H9 (cell line): ENCODE data around the gene CERS2. TPM values are rescaled to one million over a fixed set of nuclear protein-coding genes. Genes with fewer than 3 reads are reported as not detected.

Experiments
- DNase-seq: peaks from one replicate; pipeline ENCODE4 v3.0.0-alpha.2; 2017
- H2AFZ ChIP-seq: one replicate; pipeline ENCODE4 v1.6.1; 2013; ENCODE audit warnings: mild to moderate bottlenecking, low read length, control low read depth, moderate library complexity
- H2AK5ac ChIP-seq: 2 replicates; pipeline ENCODE4 v1.6.1; 2013; ENCODE audit warnings: low read length, control low read depth, mixed read lengths; ENCODE audit not compliant: insufficient read length
- H2BK120ac ChIP-seq: one replicate; pipeline ENCODE4 v1.6.1; 2013; ENCODE audit warnings: low read depth, mild to moderate bottlenecking, low read length, control low read depth, inconsistent platforms; ENCODE audit not compliant: poor library complexity, severe bottlenecking
- H2BK12ac ChIP-seq: 2 replicates; pipeline ENCODE4 v1.6.1; 2013; ENCODE audit warnings: low read length, control low read depth, mixed read lengths, low read depth; ENCODE audit not compliant: insufficient read length
- H2BK15ac ChIP-seq: 2 replicates; pipeline ENCODE4 v1.6.1; 2013; ENCODE audit warnings: low read depth, low read length, control low read depth
- H2BK20ac ChIP-seq: one replicate; pipeline ENCODE4 v1.6.1; 2013; ENCODE audit warnings: low read depth, mild to moderate bottlenecking, low read length, control low read depth, inconsistent platforms; ENCODE audit not compliant: poor library complexity, severe bottlenecking
- H2BK5ac ChIP-seq: 2 replicates; pipeline ENCODE4 v1.6.1; 2013; ENCODE audit warnings: low read length, control low read depth, mixed read lengths; ENCODE audit not compliant: insufficient read length
- H3K14ac ChIP-seq: 2 replicates; pipeline ENCODE4 v1.6.1; 2013; ENCODE audit warnings: low read length, control low read depth; ENCODE audit not compliant: insufficient read depth
- H3K18ac ChIP-seq: 2 replicates; pipeline ENCODE4 v1.6.1; 2013; ENCODE audit warnings: low read depth, mild to moderate bottlenecking, mixed read lengths, low read length, control low read depth; ENCODE audit not compliant: insufficient read length
- H3K23ac ChIP-seq: 2 replicates; pipeline ENCODE4 v1.6.1; 2013; ENCODE audit warnings: low read length, control low read depth, mixed read lengths, low read depth; ENCODE audit not compliant: insufficient read length
- H3K23me2 ChIP-seq: 2 replicates; pipeline ENCODE4 v1.6.1; 2013; ENCODE audit warnings: low read depth, mild to moderate bottlenecking, mixed read lengths, low read length, control low read depth; ENCODE audit not compliant: insufficient read length, poor library complexity, severe bottlenecking
- H3K27ac ChIP-seq: 2 replicates; pipeline ENCODE4 v1.5.1; 2013; ENCODE audit warnings: low read length, control low read depth, mixed read lengths, low read depth; ENCODE audit not compliant: insufficient read length
- H3K27me3 ChIP-seq: 2 replicates; pipeline ENCODE4 v1.6.1; 2013; ENCODE audit warnings: low read length, control low read depth, inconsistent platforms; ENCODE audit not compliant: insufficient read depth
- H3K4ac ChIP-seq: 2 replicates; pipeline ENCODE4 v1.6.1; 2013; ENCODE audit warnings: low read depth, mild to moderate bottlenecking, control low read depth, inconsistent platforms, low read length, moderate library complexity
- H3K4me1 ChIP-seq: 2 replicates; pipeline ENCODE4 v1.6.1; 2013; ENCODE audit warnings: low read length, control low read depth, inconsistent platforms; ENCODE audit not compliant: insufficient read depth
- H3K4me2 ChIP-seq: 2 replicates; pipeline ENCODE4 v1.6.1; 2013; ENCODE audit warnings: low read length, control low read depth, mixed read lengths; ENCODE audit not compliant: insufficient read length, insufficient read depth
- H3K56ac ChIP-seq: 2 replicates; pipeline ENCODE4 v1.6.1; 2013; ENCODE audit warnings: low read depth, mild to moderate bottlenecking, mixed read lengths, low read length, control low read depth; ENCODE audit not compliant: insufficient read length
- H3K79me1 ChIP-seq: 2 replicates; pipeline ENCODE4 v1.6.1; 2013; ENCODE audit warnings: low read depth, mild to moderate bottlenecking, moderate library complexity, low read length, control low read depth, inconsistent platforms; ENCODE audit not compliant: insufficient read depth, poor library complexity, severe bottlenecking
- H3K79me2 ChIP-seq: 2 replicates; pipeline ENCODE4 v1.6.1; 2013; ENCODE audit warnings: low read length, control low read depth, inconsistent platforms; ENCODE audit not compliant: insufficient read depth
- H3K9ac ChIP-seq: 2 replicates; pipeline ENCODE4 v1.6.1; 2013; ENCODE audit warnings: low read length, control low read depth, mixed read lengths; ENCODE audit not compliant: insufficient read length; ENCODE audit errors: extremely low read depth
- H3K9me3 ChIP-seq: one replicate; pipeline ENCODE4 v1.6.1; 2013; ENCODE audit warnings: low read depth, low read length, inconsistent platforms; ENCODE audit not compliant: control insufficient read depth
- H3T11ph ChIP-seq: one replicate; pipeline ENCODE4 v1.6.1; 2013; ENCODE audit warnings: mild to moderate bottlenecking, low read length, control low read depth, inconsistent platforms
- H4K20me1 ChIP-seq: one replicate; pipeline ENCODE4 v1.6.1; 2013; ENCODE audit not compliant: control insufficient read depth, insufficient read length, insufficient read depth
- H4K5ac ChIP-seq: 2 replicates; pipeline ENCODE4 v1.6.1; 2013; ENCODE audit warnings: low read depth, mild to moderate bottlenecking, mixed read lengths, low read length, control low read depth; ENCODE audit not compliant: insufficient read length
- H4K8ac ChIP-seq: replicated peaks from 2 replicates; pipeline ENCODE4 v1.6.1; 2013; ENCODE audit warnings: low read length, control low read depth, mixed read lengths, low read depth; ENCODE audit not compliant: insufficient read length
- H4K91ac ChIP-seq: 2 replicates; pipeline ENCODE4 v1.6.1; 2013; ENCODE audit warnings: low read depth, mild to moderate bottlenecking, moderate library complexity, mixed read lengths, low read length, control low read depth; ENCODE audit not compliant: insufficient read length
- H3K27ac Mint-ChIP-seq, 3 experiments: 2 replicates in 2 of 3; 3 replicates in 1 of 3; pipeline ENCODE4 v1.8.0; 2020 to 2021; ENCODE audit warnings: mixed read lengths in 3 of 3, mild to moderate bottlenecking in 1 of 3, moderate library complexity in 1 of 3
- H3K27me3 Mint-ChIP-seq: 2 replicates; pipeline ENCODE4 v1.8.0; 2021; ENCODE audit warnings: low read depth, mild to moderate bottlenecking, moderate library complexity, mixed read lengths
- H3K36me3 Mint-ChIP-seq, 3 experiments: 2 replicates in 2 of 3; 3 replicates in 1 of 3; pipeline ENCODE4 v1.8.0; 2020 to 2021; ENCODE audit warnings: low read depth in 3 of 3, mixed read lengths in 3 of 3; ENCODE audit not compliant: insufficient read depth in 1 of 3
- H3K4me1 Mint-ChIP-seq, 2 experiments: 2 replicates each; pipeline ENCODE4 v1.8.0; 2020; ENCODE audit warnings: mixed read lengths in 2 of 2
- H3K4me3 Mint-ChIP-seq, 2 experiments: 2 replicates in 1 of 2; 3 replicates in 1 of 2; pipeline ENCODE4 v1.8.0; 2020 to 2021; ENCODE audit warnings: mild to moderate bottlenecking in 2 of 2, mixed read lengths in 2 of 2, moderate library complexity in 1 of 2
- H3K9me3 Mint-ChIP-seq, 2 experiments: 2 replicates in 1 of 2; 3 replicates in 1 of 2; pipeline ENCODE4 v1.8.0; 2020; ENCODE audit warnings: mild to moderate bottlenecking in 2 of 2, mixed read lengths in 2 of 2, moderate library complexity in 1 of 2
- CTCF ChIP-seq: fragments of 200-600 bp; sonication (generic); conservative IDR thresholded peaks from 3 replicates; pipeline ENCODE4 v1.8.0; 2021; ENCODE audit warnings: antibody characterized with exemption, mild to moderate bottlenecking
- WGBS: extraction: QIAGEN DNeasy Blood & Tissue Kit; methylation state at CpG from one replicate; pipeline ENCODE4 v1.1.7; 2013; ENCODE audit warnings: missing lambda C conversion rate, low lambda C conversion rate, mixed read lengths; ENCODE audit not compliant: insufficient read length; ENCODE audit errors: extremely low coverage; 5-methylcytosine and 5-hydroxymethylcytosine counted together
- total RNA-seq: library from RNA; stranded (reverse); gene quantifications from 2 replicates; pipeline ENCODE4 v1.2.1, GENCODE V29; 2021

The CERS2 gene
- total RNA-seq, 1 experiment from 2014 or later, result 201 TPM

GRCh38 chr1:150997126-150997872 lies 22.7 kb upstream of the CERS2 start:
- Histone ChIP-seq H2BK120ac (no peak overlapping the region), H3K23me2 (no peaks in the 10 kb centered on the region), H3K27ac (no peak overlapping the region), H3K4ac (no peak overlapping the region), H3K9me3 (no peaks in the 10 kb centered on the region), H4K20me1 (no peaks in the 10 kb centered on the region), H2BK15ac (no peak overlapping the region), H3K79me1 (no peaks in the 10 kb centered on the region), H2BK12ac (no peak overlapping the region), H3T11ph (no peak overlapping the region), H4K8ac (no peak overlapping the region), H3K4me1 (peaks cover 3% of the 10 kb centered on the region; the same call in 1 of the 2 replicates), H4K91ac (no peak overlapping the region), H2AK5ac (no peak overlapping the region), H2AFZ (no peak overlapping the region), H3K9ac (no peak overlapping the region), H3K23ac (no peak overlapping the region), H2BK5ac (no peak overlapping the region), H3K18ac (no peak overlapping the region), H2BK20ac (no peak overlapping the region), H4K5ac (no peak overlapping the region), H3K4me2 (no peak overlapping the region), H3K27me3 (no peaks in the 10 kb centered on the region), H3K79me2 (no peaks in the 10 kb centered on the region), H3K56ac (no peak overlapping the region), H3K14ac (no peak overlapping the region)
- Mint-ChIP-seq H3K27me3 (no peaks in the 10 kb centered on the region), H3K27ac (no peak overlapping the region), H3K4me3 (no peak overlapping the region), H3K36me3 (peaks cover 0 to 8% (median 5%) of the 10 kb centered on the region in 3 experiments; a peak in 3 of 7 replicates), H3K4me1 (peaks cover 5 to 8% of the 10 kb centered on the region in 2 experiments), H3K9me3 (no peaks in the 10 kb centered on the region)
- no peak for TF ChIP-seq CTCF
- no peak for DNase-seq
- no CpG with 5 or more reads among the region's 20 CpGs for WGBS
